Measurements from ENCODE around the gene VWA3A.

The VWA3A gene

DNA sequence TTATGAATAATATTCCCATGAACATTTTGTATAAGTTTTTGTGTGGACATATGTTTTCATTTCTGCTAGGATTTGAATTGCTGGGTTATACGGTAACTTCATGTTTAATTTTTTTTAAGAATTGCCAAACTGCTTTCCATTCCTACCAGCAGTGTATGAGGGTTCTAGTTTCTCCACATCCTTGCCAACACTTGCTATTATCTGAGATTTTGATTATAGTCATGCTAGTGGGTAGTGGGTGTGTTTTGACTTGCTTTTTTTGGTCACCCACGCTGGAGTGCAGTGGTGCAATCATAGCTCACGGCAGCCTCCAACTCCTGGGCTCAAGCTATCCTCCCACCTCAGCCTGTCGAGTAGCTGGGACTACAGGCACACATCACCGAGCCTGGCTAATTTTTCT lies 110.8 kb downstream of the VWA3A start:
- DNase-seq (ENCODE audit: low read depth): no peak

DNA sequence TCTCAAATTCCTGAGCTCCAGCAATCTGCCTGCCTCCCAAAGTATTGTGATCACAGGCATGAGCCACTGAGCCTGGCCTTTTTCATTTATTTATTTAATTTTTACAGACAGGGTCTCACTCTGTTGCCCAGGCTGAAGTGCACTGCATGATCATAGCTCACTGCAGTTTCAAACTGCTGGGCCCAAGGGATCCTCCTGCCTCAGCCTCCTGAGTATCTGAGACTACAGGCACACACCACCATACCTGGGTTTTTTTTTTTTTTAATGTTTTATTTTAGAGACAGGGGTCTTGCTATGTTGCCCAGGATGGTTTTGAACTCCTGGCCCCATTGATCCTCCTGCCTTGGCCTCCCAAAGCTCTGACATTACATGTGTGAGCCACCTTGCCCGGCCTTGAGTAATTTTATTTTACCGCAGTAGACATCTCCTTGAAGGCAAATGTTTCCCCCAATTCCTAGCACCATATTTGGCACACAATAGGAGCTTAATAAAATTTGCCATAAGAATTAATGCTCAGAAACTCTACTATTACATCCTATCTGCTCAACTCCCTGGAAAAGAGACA lies 111.8 kb downstream of the VWA3A start:
- DNase-seq (ENCODE audit: low read depth): no peak

GRCh38 chr16:22205577-22206012 lies 113.3 kb downstream of the VWA3A start:
- no peak for DNase-seq (ENCODE audit: low read depth)

DNA sequence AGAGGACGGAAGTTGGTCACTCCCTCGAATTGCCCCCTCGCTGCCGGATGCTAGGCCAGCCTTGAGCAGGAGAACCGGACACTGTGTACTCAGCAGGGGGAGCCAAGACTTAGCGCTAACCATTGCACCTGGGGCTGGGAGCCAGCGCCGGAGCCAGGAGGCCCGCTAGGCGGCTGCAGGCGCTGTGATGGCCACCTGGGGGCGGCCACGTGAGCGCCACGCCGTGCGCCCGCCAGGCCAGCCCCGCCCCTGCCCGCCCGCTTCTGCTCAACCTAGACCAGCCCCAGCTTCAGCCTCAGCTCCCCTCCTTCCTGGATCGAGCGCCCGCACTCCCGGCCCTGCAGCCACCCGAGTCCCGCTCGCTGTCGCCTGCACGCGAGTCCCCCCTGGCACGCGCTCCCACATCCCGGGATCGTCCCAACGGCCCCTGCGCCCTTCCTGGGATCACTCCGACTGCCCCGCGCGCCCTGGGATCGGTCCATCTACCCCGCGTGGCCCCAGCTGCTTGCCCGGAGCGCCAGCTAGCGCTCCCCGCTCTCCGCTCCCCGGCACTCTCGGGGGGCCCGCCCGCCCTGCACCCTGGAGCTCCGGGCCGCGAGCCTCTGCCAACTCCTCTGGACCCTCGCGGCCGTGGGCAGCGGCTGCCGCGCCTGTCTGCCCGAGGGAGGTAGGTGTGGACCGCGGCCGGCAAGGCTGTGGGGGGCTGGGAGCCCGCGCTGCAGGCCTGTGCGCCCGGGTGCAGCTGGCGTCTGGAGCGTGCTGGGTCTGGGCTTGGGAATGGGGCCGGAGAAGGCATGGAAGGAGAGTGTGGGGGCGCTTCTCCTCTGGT lies 113.9 kb downstream of the VWA3A start, which contains the start of gene EEF2K:
Gene EEF2K, plus strand, starts transcription at position 266 of the 829 bp plus-strand sequence. CDS start 19,452 bp downstream, outside the sequence.
- DNase-seq (ENCODE audit: low read depth): peak; percentile 68

Measured in stimulated activated CD8-positive, alpha-beta memory T cell treated with anti-CD3 and anti-CD28 coated beads, Interleukin-12 subunit alpha, Interleukin-12 subunit beta, amount 100 ng/mL, for 1 hour (primary cell).